SK-N-SH (cell line): Measurements from ENCODE around the gene CSNK2A2. TPM values are rescaled to one million over a fixed set of nuclear protein-coding genes. Genes with fewer than 3 reads are reported as not detected.

Experiments used
- CTCF ChIA-PET: fragments of 300-600, 350-600 bp; formaldehyde crosslinking; extraction: SDS; loops from one replicate; lab custom pipeline; 2021; lab: Yijun Ruan, JAX
- POLR2A ChIA-PET: fragments of 350-600 bp; sonication (Branson Sonifier 250); formaldehyde crosslinking; extraction: SDS; loops from one replicate; lab custom pipeline; 2020; ENCODE audit warnings: antibody characterized with exemption, inconsistent platforms; lab: Yijun Ruan, JAX
- DNase-seq: peaks from one replicate; pipeline ENCODE4 v3.0.0; 2012
- H2AFZ ChIP-seq: fragments of 200-600 bp; sonication (generic); 2 replicates; pipeline ENCODE4 v1.8.1; 2016; ENCODE audit warnings: antibody characterized with exemption, mild to moderate bottlenecking, low read depth
- H3F3A ChIP-seq: fragments of 200-600 bp; sonication (generic); replicated peaks from 2 replicates; pipeline ENCODE3; 2016; ENCODE audit warnings: antibody characterized with exemption, mild to moderate bottlenecking; ENCODE audit not compliant: insufficient read depth
- H3K27ac ChIP-seq, 2 experiments: fragments of 200-500 bp in 1 of 2; fragments of 200-600 bp in 1 of 2; sonication (Bioruptor generic) in 1 of 2; sonication (generic), shearing (Covaris generic) in 1 of 2; 2 replicates each; pipeline versions ENCODE4 v1.5.1 to v1.6.1; 2014 to 2016; ENCODE audit warnings: low read depth in 2 of 2, inconsistent platforms in 1 of 2, low read length in 1 of 2, mild to moderate bottlenecking in 1 of 2, mixed read lengths in 1 of 2
- H3K27me3 ChIP-seq: fragments of 200-600 bp; sonication (generic), shearing (Covaris generic); 2 replicates; pipeline ENCODE4 v1.6.1; 2016; ENCODE audit warnings: mixed run types; ENCODE audit not compliant: insufficient read depth
- H3K36me3 ChIP-seq, 2 experiments: fragments of 200-500 bp in 1 of 2; fragments of 200-600 bp in 1 of 2; sonication (Bioruptor generic) in 1 of 2; sonication (generic) in 1 of 2; replicated peaks in 1 of 2; 2 replicates each; pipeline versions ENCODE3 to v1.5.1; 2014 to 2016; ENCODE audit warnings: low read length in 1 of 2, mild to moderate bottlenecking in 1 of 2; ENCODE audit not compliant: insufficient read depth in 2 of 2, control insufficient read depth in 1 of 2
- H3K4me1 ChIP-seq, 2 experiments: fragments of 200-500 bp in 1 of 2; fragments of 200-600 bp in 1 of 2; sonication (Bioruptor generic) in 1 of 2; sonication (generic), shearing (Covaris generic) in 1 of 2; 2 replicates each; pipeline versions ENCODE4 v1.5.1 to v1.6.1; 2014 to 2016; ENCODE audit warnings: low read depth in 1 of 2, low read length in 1 of 2, mixed run types in 1 of 2; ENCODE audit not compliant: insufficient read depth in 2 of 2, control insufficient read depth in 1 of 2
- H3K4me2 ChIP-seq: fragments of 200-600 bp; sonication (generic), shearing (Covaris generic); 2 replicates; pipeline ENCODE4 v1.6.1; 2017; ENCODE audit warnings: mixed run types
- H3K4me3 ChIP-seq, 2 experiments: fragments of 200-500 bp in 1 of 2; fragments of 200-600 bp in 1 of 2; sonication (Bioruptor generic) in 1 of 2; sonication (generic), shearing (Covaris generic) in 1 of 2; 2 replicates each; pipeline versions ENCODE4 v1.5.1 to v1.8.1; 2014 to 2016; ENCODE audit warnings: low read depth in 2 of 2, inconsistent platforms in 1 of 2, low read length in 1 of 2, mild to moderate bottlenecking in 1 of 2, mixed read lengths in 1 of 2, moderate library complexity in 1 of 2
- H3K79me2 ChIP-seq: fragments of 200-600 bp; sonication (generic); 2 replicates; pipeline ENCODE4 v1.8.1; 2017; ENCODE audit warnings: mild to moderate bottlenecking; ENCODE audit not compliant: insufficient read depth
- H3K9ac ChIP-seq: fragments of 200-600 bp; sonication (generic); 2 replicates; pipeline ENCODE4 v1.6.1; 2017; ENCODE audit warnings: mixed run types
- H3K9me2 ChIP-seq: fragments of 200-600 bp; sonication (generic); 2 replicates; pipeline ENCODE4 v1.6.1; 2017; ENCODE audit warnings: mixed run types
- H3K9me3 ChIP-seq: fragments of 200-600 bp; sonication (generic); 2 replicates; pipeline ENCODE4 v1.6.1; 2017; ENCODE audit warnings: mixed run types, mild to moderate bottlenecking, moderate library complexity
- H4K20me1 ChIP-seq: fragments of 200-600 bp; sonication (generic); 2 replicates; pipeline ENCODE4 v1.6.1; 2017; ENCODE audit warnings: mild to moderate bottlenecking, mixed run types; ENCODE audit not compliant: insufficient read depth
- CTCF ChIP-seq: fragments of 200-600 bp; sonication (generic); IDR thresholded peaks from 2 replicates; pipeline ENCODE4 v1.6.1; 2017; ENCODE audit warnings: antibody characterized with exemption, mild to moderate bottlenecking, moderate library complexity
- ELF1 ChIP-seq: IDR thresholded peaks from 2 replicates; pipeline ENCODE4 v1.4.0; 2012
- FOXM1 ChIP-seq: IDR thresholded peaks from 2 replicates; pipeline ENCODE4 v1.4.0; 2012; ENCODE audit warnings: low read depth, mild to moderate bottlenecking
- GABPA ChIP-seq: IDR thresholded peaks from 2 replicates; pipeline ENCODE4 v1.4.0; 2012; ENCODE audit warnings: low read depth, mild to moderate bottlenecking
- GATA2 ChIP-seq: sonication (generic); formaldehyde crosslinking; IDR thresholded peaks from 2 replicates; pipeline ENCODE4 v1.5.0; 2020; ENCODE audit warnings: mild to moderate bottlenecking, missing genetic modification reagents
- IRF3 ChIP-seq: fragments of 150-350 bp; IDR thresholded peaks from 2 replicates; pipeline ENCODE4 v1.6.1; 2016; ENCODE audit warnings: mild to moderate bottlenecking, low read depth, low read length
- JUND ChIP-seq: IDR thresholded peaks from 2 replicates; pipeline ENCODE4 v1.4.0; 2012
- MXI1 ChIP-seq: IDR thresholded peaks from 2 replicates; pipeline ENCODE4 v1.6.1; 2012; ENCODE audit warnings: mild to moderate bottlenecking, low read depth, low read length, improper control_type of control experiment
- PBX3 ChIP-seq: IDR thresholded peaks from 2 replicates; pipeline ENCODE4; 2012
- POLR2AphosphoS5 ChIP-seq: IDR thresholded peaks from 2 replicates; pipeline ENCODE4 v1.6.1; 2012; ENCODE audit warnings: low read depth, low read length
- RCOR1 ChIP-seq: fragments of 150-350 bp; IDR thresholded peaks from 2 replicates; pipeline ENCODE4 v1.6.1; 2017; ENCODE audit warnings: antibody characterized with exemption, low read length
- RFX5 ChIP-seq: IDR thresholded peaks from 2 replicates; pipeline ENCODE4 v1.6.1; 2012; ENCODE audit warnings: mild to moderate bottlenecking, improper control_type of control experiment, low read length
- RXRA ChIP-seq: IDR thresholded peaks from 2 replicates; pipeline ENCODE4 v1.4.0; 2012; ENCODE audit warnings: low read depth, mild to moderate bottlenecking, borderline replicate concordance
- SMC3 ChIP-seq: IDR thresholded peaks from 2 replicates; pipeline ENCODE4 v1.6.1; 2012; ENCODE audit warnings: low read depth, low read length, improper control_type of control experiment
- TAF1 ChIP-seq: IDR thresholded peaks from 2 replicates; pipeline ENCODE4 v1.6.1; 2012; ENCODE audit warnings: low read depth, mild to moderate bottlenecking, low read length, moderate library complexity, borderline replicate concordance
- TCF12 ChIP-seq: IDR thresholded peaks from 2 replicates; pipeline ENCODE4 v1.4.0; 2012
- TEAD4 ChIP-seq: IDR thresholded peaks from 2 replicates; pipeline ENCODE4 v1.4.0; 2012; ENCODE audit warnings: mild to moderate bottlenecking, borderline replicate concordance; ENCODE audit not compliant: insufficient read depth
- USF1 ChIP-seq: IDR thresholded peaks from 2 replicates; pipeline ENCODE4 v1.4.0; 2012; ENCODE audit warnings: low read depth, borderline replicate concordance
- YY1 ChIP-seq: IDR thresholded peaks from 2 replicates; pipeline ENCODE4 v1.4.0; 2012; ENCODE audit warnings: low read depth, mild to moderate bottlenecking
- WGBS: methylation state at CpG from one replicate; pipeline ENCODE4 v1.1.6; 2017; ENCODE audit warnings: low lambda C conversion rate; 5-methylcytosine and 5-hydroxymethylcytosine counted together
- polyA plus RNA-seq, 3 experiments: library from polyadenylated mRNA; depleted of rRNA; stranded (reverse); fragments of >200 nt; gene quantifications; 2 replicates each; pipeline ENCODE4 v1.2.3, GENCODE V29; 2012

The CSNK2A2 gene
- polyA plus RNA-seq, 1 of the 3 experiments (the other 2 are of a cell fraction) = 25.8 TPM

GRCh38 chr16:58157239-58157638 lies 40.7 kb downstream of the CSNK2A2 start:
- TF ChIP-seq SMC3 = no peak
- Histone ChIP-seq H3K4me3 (no peak overlapping the region), H4K20me1 (no peaks in the 10 kb centered on the region), H3F3A (peaks cover 4% of the 10 kb centered on the region), H3K79me2 (no peaks in the 10 kb centered on the region), H3K4me2 (no peak overlapping the region), H3K27me3 (no peaks in the 10 kb centered on the region), H3K9me2 (no peaks in the 10 kb centered on the region), H3K36me3 (peaks cover 20 to 36% of the 10 kb centered on the region in 2 experiments), H3K27ac (no peak overlapping the region), H3K4me1 (no peaks in the 10 kb centered on the region), H2AFZ (no peak overlapping the region), H3K9ac (no peak overlapping the region), H3K9me3 (no peaks in the 10 kb centered on the region)
- CTCF ChIA-PET = no interaction called here
- WGBS = 73% methylated on average over 2 of the region's 2 CpGs
- POLR2A ChIA-PET = no interaction called here
- DNase-seq = no peak

- no peak overlapping the region for H3K4me3 ChIP-seq
- H3K27ac ChIP-seq = no peak overlapping the region
- DNase-seq = no peak
- no peaks in the 10 kb centered on the region for H3K4me1 ChIP-seq
- TF ChIP-seq MXI1 = no peak
- TF ChIP-seq TCF12 = no peak
- no peak for TF ChIP-seq PBX3
- TF ChIP-seq JUND = no peak
- TF ChIP-seq CTCF = no peak
- TF ChIP-seq YY1 = no peak
- no peak for TF ChIP-seq GATA2
- TF ChIP-seq, all 33 proteins: peak for 0
- no peak overlapping the region for H2AFZ ChIP-seq
- H3K9ac ChIP-seq = no peak overlapping the region
- H3F3A ChIP-seq = peaks cover 4% of the 10 kb centered on the region
- ChIA-PET POLR2A (no interaction called here), CTCF (no interaction called here)
- 57% methylated on average over 2 of the region's 2 CpGs for WGBS
- no peaks in the 10 kb centered on the region for H4K20me1 ChIP-seq
- H3K36me3 ChIP-seq = peaks cover 8 to 23% of the 10 kb centered on the region in 2 experiments
- H3K27me3 ChIP-seq = no peaks in the 10 kb centered on the region
- no peak overlapping the region for H3K4me2 ChIP-seq
- no peaks in the 10 kb centered on the region for H3K9me2 ChIP-seq
- H3K79me2 ChIP-seq = no peaks in the 10 kb centered on the region
- no peaks in the 10 kb centered on the region for H3K9me3 ChIP-seq
Measured at GRCh38 chr16:58155839-58156238, 42.1 kb downstream of the CSNK2A2 start.

- Histone ChIP-seq H4K20me1 (no peaks in the 10 kb centered on the region), H3K4me1 (no peaks in the 10 kb centered on the region), H3K4me3 (no peak overlapping the region), H3K79me2 (no peaks in the 10 kb centered on the region), H3K27ac (no peak overlapping the region), H3K27me3 (no peaks in the 10 kb centered on the region), H3K4me2 (no peak overlapping the region), H3F3A (peaks cover 4% of the 10 kb centered on the region), H3K9me2 (no peaks in the 10 kb centered on the region), H2AFZ (no peak overlapping the region), H3K9me3 (no peaks in the 10 kb centered on the region), H3K9ac (no peak overlapping the region), H3K36me3 (peaks cover 0 to 8% of the 10 kb centered on the region in 2 experiments)
- WGBS = 97% methylated on average over 2 of the region's 2 CpGs
- POLR2A ChIA-PET = no interaction called here
- no peak for DNase-seq
- CTCF ChIA-PET = interaction anchor here (1.2 kb wide), 1 partner anchor 32 kb away, joined by 4 read pairs; no protein-coding TSS in a partner anchor
- TF ChIP-seq FOXM1 (no peak), GABPA (no peak), ELF1 (no peak), USF1 (no peak), IRF3 (no peak), TAF1 (no peak), SMC3 (no peak), TEAD4 (no peak), RXRA (no peak), RFX5 (no peak), PBX3 (no peak), POLR2AphosphoS5 (no peak), RCOR1 (no peak)
Measured at GRCh38 chr16:58154345-58154744, 43.6 kb downstream of the CSNK2A2 start.
